Panc1 (cell line): ENCODE data around the gene ESR1.

Experiments used
- CTCF ChIP-seq: fragments of 450-650 bp; IDR thresholded peaks from 2 replicates; pipeline ENCODE4 v1.5.1; 2017; ENCODE audit warnings: mild to moderate bottlenecking
- POLR2AphosphoS5 ChIP-seq: IDR thresholded peaks from 2 replicates; pipeline ENCODE4 v1.6.1; 2012; ENCODE audit warnings: mild to moderate bottlenecking, low read depth, low read length, moderate library complexity
- REST ChIP-seq, 2 experiments: IDR thresholded peaks; 2 replicates each; pipeline ENCODE4 v1.6.1; 2011 to 2012; ENCODE audit warnings: low read depth in 2 of 2, control low read depth in 1 of 2, low read length in 1 of 2, mild to moderate bottlenecking in 1 of 2, moderate library complexity in 1 of 2; ENCODE audit not compliant: insufficient read depth in 1 of 2
- SIN3A ChIP-seq: IDR thresholded peaks from 2 replicates; pipeline ENCODE4 v1.6.1; 2012; ENCODE audit warnings: low read depth, mild to moderate bottlenecking, low read length, moderate library complexity, borderline replicate concordance; ENCODE audit not compliant: insufficient read depth
- TCF7L2 ChIP-seq: IDR thresholded peaks from 2 replicates; pipeline ENCODE4 v1.6.1; 2011; ENCODE audit warnings: mild to moderate bottlenecking, low read depth, low read length, inconsistent platforms

- TF ChIP-seq CTCF (no peak), POLR2AphosphoS5 (no peak), REST (IDR thresholded peaks at IDR 0.05; ENCODE audit: insufficient read depth in 1 of 2, low read depth in 2 of 2, low read length in 1 of 2) (no peak), SIN3A (no peak), TCF7L2 (no peak)
Measured at GRCh38 chr6:151975795-151976194, 168.3 kb downstream of the ESR1 start.
